ENCODE data around the gene STOML1.
A peak's percentile ranks its signal among the peaks of the same experiment; 100 is the strongest.

Gene STOML1

GRCh38 chr15:73987250-73987649, 4.8 kb downstream of the STOML1 start:
- DNase-seq = no peak
- peaks cover 23% of the 10 kb centered on the region for H3K27me3 Mint-ChIP-seq (ENCODE audit: low read depth, poor library complexity)
- peaks cover 40% of the 10 kb centered on the region for H3K4me1 Mint-ChIP-seq
- no peak overlapping the region for H3K4me3 Mint-ChIP-seq
- peak overlapping the region; percentile 30 for H3K27ac Mint-ChIP-seq
- no peak for TF ChIP-seq CTCF (IDR thresholded peaks at IDR 0.05)
- no peaks in the 10 kb centered on the region for H3K9me3 Mint-ChIP-seq
- H3K36me3 Mint-ChIP-seq (ENCODE audit: low read depth) = no peaks in the 10 kb centered on the region

- no peak for TF ChIP-seq CTCF (IDR thresholded peaks at IDR 0.05)
- Mint-ChIP-seq H3K36me3 (ENCODE audit: low read depth) (no peaks in the 10 kb centered on the region), H3K27me3 (ENCODE audit: low read depth, poor library complexity) (peaks cover 23% of the 10 kb centered on the region), H3K9me3 (no peaks in the 10 kb centered on the region), H3K4me1 (peaks cover 46% of the 10 kb centered on the region), H3K4me3 (no peak overlapping the region), H3K27ac (peak overlapping the region; percentile 30)
- no peak for DNase-seq
These were observed 5.4 kb downstream of the STOML1 start for GRCh38 chr15:73986776-73987056.

GRCh38 chr15:73986055-73986775, 5.9 kb downstream of the STOML1 start:
- DNase-seq = no peak
- Mint-ChIP-seq H3K36me3 (ENCODE audit: low read depth) (no peaks in the 10 kb centered on the region), H3K27me3 (ENCODE audit: low read depth, poor library complexity) (peaks cover 22% of the 10 kb centered on the region), H3K4me1 (peaks cover 46% of the 10 kb centered on the region), H3K4me3 (peak overlapping the region; percentile 2), H3K27ac (no peak overlapping the region), H3K9me3 (no peaks in the 10 kb centered on the region)
- TF ChIP-seq CTCF (IDR thresholded peaks at IDR 0.05) = no peak

- peak overlapping the region; percentile 2 for H3K4me3 Mint-ChIP-seq
- no peak overlapping the region for H3K27ac Mint-ChIP-seq
- no peaks in the 10 kb centered on the region for H3K9me3 Mint-ChIP-seq
- no peaks in the 10 kb centered on the region for H3K36me3 Mint-ChIP-seq (ENCODE audit: low read depth)
- TF ChIP-seq CTCF (IDR thresholded peaks at IDR 0.05) = no peak
- H3K4me1 Mint-ChIP-seq = peaks cover 44% of the 10 kb centered on the region
- no peak for DNase-seq
- H3K27me3 Mint-ChIP-seq (ENCODE audit: low read depth, poor library complexity) = peaks cover 16% of the 10 kb centered on the region
These were observed 6.8 kb downstream of the STOML1 start for GRCh38 chr15:73985101-73985873.

GRCh38 chr15:73984208-73984979, 7.7 kb downstream of the STOML1 start:
- Mint-ChIP-seq H3K27ac (no peak overlapping the region), H3K4me3 (no peak overlapping the region), H3K27me3 (ENCODE audit: low read depth, poor library complexity) (peaks cover 14% of the 10 kb centered on the region), H3K9me3 (no peaks in the 10 kb centered on the region), H3K36me3 (ENCODE audit: low read depth) (no peaks in the 10 kb centered on the region), H3K4me1 (peaks cover 44% of the 10 kb centered on the region)
- TF ChIP-seq CTCF (IDR thresholded peaks at IDR 0.05) = no peak
- DNase-seq = no peak

Data from nephron progenitor cell (in vitro differentiated cells).